Mammary epithelial cell (primary cell): ENCODE measurements around the gene EYS.
"Not testable (repeated sequence)": the region's sequence is repeated elsewhere in the genome, so short reads cannot be mapped to it uniquely, and the experiment has no call there.

Source experiments
- CTCF ChIP-seq, 2 donors: IDR thresholded peaks in 1 of 2; conservative IDR thresholded peaks in 1 of 2; 2 replicates each; pipeline ENCODE4 v1.5.1; 2011 to 2012; ENCODE audit warnings: inconsistent platforms in 2 of 2, low read length in 2 of 2, mild to moderate bottlenecking in 2 of 2, control low read depth in 1 of 2, low read depth in 1 of 2; ENCODE audit not compliant: insufficient read depth in 1 of 2; ENCODE audit errors: extremely low read depth in 1 of 2
- EZH2 ChIP-seq: IDR thresholded peaks from 2 replicates; pipeline ENCODE4 v1.6.1; 2012; ENCODE audit warnings: low read length, inconsistent platforms, borderline replicate concordance

DNA sequence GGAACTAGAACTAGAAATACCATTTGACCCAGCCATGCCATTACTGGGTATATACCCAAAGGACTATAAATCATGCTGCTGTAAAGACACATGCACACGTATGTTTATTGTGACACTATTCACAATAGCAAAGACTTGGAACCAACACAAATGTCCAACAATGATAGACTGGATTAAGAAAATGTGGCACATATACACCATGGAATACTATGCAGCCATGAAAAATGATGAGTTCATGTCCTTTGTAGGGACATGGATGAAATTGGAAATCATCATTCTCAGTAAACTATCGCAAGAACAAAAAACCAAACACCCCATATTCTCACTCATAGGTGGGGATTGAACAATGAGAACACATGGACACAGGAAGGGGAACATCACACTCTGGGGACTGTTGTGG, 1968.8 kb downstream of the EYS start:
- TF ChIP-seq CTCF (conservative IDR thresholded peaks at IDR 0.05 in 1 of 2, IDR thresholded peaks at IDR 0.05 in 1 of 2; ENCODE audit: extremely low read depth in 1 of 2, insufficient read depth in 1 of 2, low read depth in 1 of 2, low read length in 2 of 2); EZH2: not testable (repeated sequence)
